GM12878 (cell line): ENCODE results near the gene HLA-DPB1. TPM values are rescaled to one million over a fixed set of nuclear protein-coding genes. Genes with fewer than 3 reads are reported as not detected.
A peak's percentile ranks its signal among the peaks of the same experiment; 100 is the strongest.

Experiments used
- ATF7 ChIP-seq: fragments of 450-650 bp; IDR thresholded peaks from 2 replicates; pipeline ENCODE4 v1.6.1; 2016; ENCODE audit warnings: low read depth, mild to moderate bottlenecking
- BCL3 ChIP-seq: IDR thresholded peaks from 2 replicates; pipeline ENCODE4 v1.6.1; 2011; ENCODE audit warnings: borderline replicate concordance, low read depth, mild to moderate bottlenecking, moderate library complexity, low read length; ENCODE audit not compliant: insufficient read depth, poor library complexity, severe bottlenecking
- CTCF ChIP-seq, 3 experiments: IDR thresholded peaks in 2 of 3; conservative IDR thresholded peaks in 1 of 3; 2 replicates each; pipeline ENCODE4 v1.5.1; 2011; ENCODE audit warnings: low read depth in 3 of 3, low read length in 3 of 3, mild to moderate bottlenecking in 3 of 3, control low read depth in 2 of 3, moderate library complexity in 2 of 3, inconsistent platforms in 1 of 3, mixed read lengths in 1 of 3; ENCODE audit not compliant: control insufficient read depth in 2 of 3, insufficient read depth in 1 of 3; ENCODE audit errors: extremely low read depth in 1 of 3
- E2F8 ChIP-seq: fragments of 450-650 bp; IDR thresholded peaks from 2 replicates; pipeline ENCODE4 v1.6.1; 2018; ENCODE audit warnings: mild to moderate bottlenecking, low read depth, moderate library complexity; ENCODE audit not compliant: partially characterized antibody
- ETV6 ChIP-seq, 2 experiments: fragments of 450-650 bp in 1 of 2; IDR thresholded peaks in 1 of 2; conservative IDR thresholded peaks in 1 of 2; 2 replicates each; pipeline ENCODE4 v1.6.1; 2014; ENCODE audit warnings: antibody characterized with exemption in 1 of 2, borderline replicate concordance in 1 of 2, low read depth in 1 of 2, mild to moderate bottlenecking in 1 of 2, moderate library complexity in 1 of 2
- FOS ChIP-seq: IDR thresholded peaks from 3 replicates; pipeline ENCODE4 v1.6.1; 2011; ENCODE audit warnings: borderline replicate concordance; ENCODE audit not compliant: insufficient read length; ENCODE audit errors: extremely low read depth
- IRF5 ChIP-seq: fragments of 450-650 bp; IDR thresholded peaks from 2 replicates; pipeline ENCODE4 v1.6.1; 2017; ENCODE audit warnings: borderline replicate concordance
- MXI1 ChIP-seq: fragments of 150-350 bp; IDR thresholded peaks from 2 replicates; pipeline ENCODE4 v1.6.1; 2011; ENCODE audit warnings: low read depth, mild to moderate bottlenecking, inconsistent platforms, low read length, improper control_type of control experiment
- RELA ChIP-seq: fragments of 450-650 bp; IDR thresholded peaks from 2 replicates; pipeline ENCODE4 v1.8.0; 2014; ENCODE audit warnings: borderline replicate concordance; ENCODE audit not compliant: partially characterized antibody
- SMAD1 ChIP-seq: fragments of 450-650 bp; IDR thresholded peaks from 2 replicates; pipeline ENCODE4 v1.6.1; 2018; ENCODE audit warnings: mild to moderate bottlenecking, low read depth; ENCODE audit not compliant: partially characterized antibody
- TBL1XR1 ChIP-seq: IDR thresholded peaks from 2 replicates; pipeline ENCODE4 v1.6.1; 2012; ENCODE audit warnings: low read depth, low read length, improper control_type of control experiment
- polyA plus RNA-seq, 11 experiments: library from polyadenylated mRNA; depleted of rRNA in 4 of 11; unstranded in 6 of 11; stranded (reverse) in 5 of 11; fragments of >200 nt; fragmentation: Nextera tagmentation in 4 of 11; fragmentation: Illumina TruSeq in 1 of 11; extraction: Ambion mirVana in 4 of 11; extraction: Trizol in 1 of 11; gene quantifications; 1 replicate in 1 of 11; 2 replicates in 10 of 11; pipeline versions ENCODE4 v1.2.1 to v1.2.3, GENCODE V29; 2011 to 2016; ENCODE audit warnings: inconsistent platforms in 2 of 11, missing spikeins in 2 of 11, low read depth in 1 of 11
- total RNA-seq, 4 experiments: library from RNA; depleted of rRNA in 3 of 4; stranded (reverse); fragments of >200 nt in 3 of 4; fragmentation: Illumina TruSeq in 1 of 4; extraction: Trizol in 1 of 4; gene quantifications; 2 replicates each; pipeline versions ENCODE4 v1.2.1 to v1.2.3, GENCODE V29; 2013 to 2021

Gene HLA-DPB1
- total and polyA plus RNA-seq, 10 of the 15 experiments (the other 5 are each of a cell fraction or from before 2014, with no cell fraction given): 101 to 675 (median 352) TPM

GRCh38 chr6:33028220-33028849 is 47.5 kb upstream of the HLA-DPB1 start (continued):
- no peak for TF ChIP-seq E2F8
- no peak for TF ChIP-seq BCL3
- no peak for TF ChIP-seq ETV6 (conservative IDR thresholded peaks at IDR 0.05 in 1 of 2, IDR thresholded peaks at IDR 0.05 in 1 of 2; ENCODE audit: borderline replicate concordance in 1 of 2, low read depth in 1 of 2)
- TF ChIP-seq ATF7: peak; percentile 9; the same call in 1 of the 2 replicates
- no peak for TF ChIP-seq FOS
- no peak for TF ChIP-seq MXI1
- TF ChIP-seq RELA: no peak
- TF ChIP-seq TBL1XR1: 0 out of 2 replicates have a peak, but pooled peaks have one; percentile 25
- peak; percentile 7 for TF ChIP-seq SMAD1
- TF ChIP-seq CTCF (IDR thresholded peaks at IDR 0.05 in 2 of 3, conservative IDR thresholded peaks at IDR 0.05 in 1 of 3; ENCODE audit: control insufficient read depth in 2 of 3, extremely low read depth in 1 of 3, insufficient read depth in 1 of 3, low read depth in 3 of 3, low read length in 3 of 3): no peak
- no peak for TF ChIP-seq IRF5
